HG02938 (cell line): ENCODE results near the gene AKNAD1.

Experiments
- ATAC-seq: cut with Tn5 transposase; IDR thresholded peaks from one replicate; pipeline ENCODE4 v1.9.1; 2021; ENCODE audit warnings: mild to moderate bottlenecking, moderate library complexity; ENCODE audit not compliant: unreplicated experiment

The AKNAD1 gene

DNA sequence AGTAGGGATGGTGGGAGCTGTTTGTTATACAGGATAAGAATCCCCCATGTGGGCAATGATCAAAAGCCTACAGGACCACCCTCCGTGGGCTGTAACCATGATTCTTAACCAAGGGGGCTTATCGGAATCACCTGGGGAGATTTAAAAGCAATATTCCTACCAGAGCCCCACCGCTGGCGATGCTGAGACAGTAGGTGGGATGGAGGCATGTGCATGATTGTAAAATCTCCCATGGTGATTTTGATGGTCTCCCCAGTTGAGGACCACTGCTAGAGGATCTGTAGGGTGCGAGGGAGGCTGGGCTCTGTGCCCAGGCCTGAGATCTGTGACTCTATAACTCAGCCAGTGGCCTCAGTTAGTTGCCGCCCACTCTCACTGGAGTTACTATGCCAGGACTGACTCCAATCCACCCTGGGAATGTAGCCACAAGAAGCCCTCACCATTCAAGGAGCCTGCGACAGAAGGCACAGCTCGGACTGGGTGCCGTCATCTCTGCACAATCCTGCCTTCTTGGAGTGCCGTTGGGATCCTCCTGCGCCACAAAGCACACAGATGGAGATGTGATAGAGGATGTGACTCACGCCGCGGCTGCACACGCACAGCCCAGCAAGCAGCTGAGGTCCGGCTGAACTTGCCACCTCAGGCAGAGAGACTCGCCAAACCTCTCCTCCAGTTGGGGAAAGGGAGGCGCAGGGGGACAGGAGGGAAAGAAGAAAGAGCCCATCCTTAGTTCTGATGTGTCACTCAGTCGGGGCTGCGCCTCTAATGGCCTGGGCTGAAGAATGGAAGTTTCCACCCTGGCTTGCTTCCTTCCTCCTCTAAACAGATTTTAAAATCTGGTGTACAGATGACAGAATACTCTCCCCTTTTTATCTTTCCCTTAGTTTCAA, 26.5 kb downstream of the AKNAD1 start:
- ATAC-seq: no peak

GRCh38 chr1:108829498-108829916, 27.4 kb downstream of the AKNAD1 start:
- ATAC-seq: no peak

GRCh38 chr1:108828074-108828961, 28.6 kb downstream of the AKNAD1 start:
- no peak for ATAC-seq

- ATAC-seq: no peak
Measured at GRCh38 chr1:108826081-108826635, 30.7 kb downstream of the AKNAD1 start.

DNA sequence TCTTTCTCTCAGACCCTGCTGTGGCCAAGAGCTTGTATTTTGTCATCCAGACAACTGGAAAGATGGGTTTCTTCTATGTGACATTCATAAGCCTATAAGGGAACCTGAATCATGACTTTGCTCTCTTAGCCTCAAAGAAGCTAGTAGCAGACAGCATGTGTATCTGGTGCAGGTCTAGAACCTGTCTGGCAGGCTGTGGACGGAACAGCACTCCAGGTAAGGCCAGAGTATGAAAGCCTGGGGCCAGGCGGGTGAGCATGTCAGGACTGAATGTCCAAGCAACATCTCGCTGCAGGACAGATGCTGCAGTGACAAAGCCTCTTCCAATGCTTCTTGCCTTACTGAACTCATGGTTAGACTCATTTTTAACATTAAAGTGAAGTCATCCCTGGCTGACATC, 32.8 kb downstream of the AKNAD1 start:
- ATAC-seq: no peak

GRCh38 chr1:108823632-108824031, 33.3 kb downstream of the AKNAD1 start:
- no peak for ATAC-seq

- no peak for ATAC-seq
Measured at GRCh38 chr1:108819878-108820277, 37.0 kb downstream of the AKNAD1 start.

GRCh38 chr1:108817811-108818210, 39.1 kb downstream of the AKNAD1 start:
- ATAC-seq: no peak

DNA sequence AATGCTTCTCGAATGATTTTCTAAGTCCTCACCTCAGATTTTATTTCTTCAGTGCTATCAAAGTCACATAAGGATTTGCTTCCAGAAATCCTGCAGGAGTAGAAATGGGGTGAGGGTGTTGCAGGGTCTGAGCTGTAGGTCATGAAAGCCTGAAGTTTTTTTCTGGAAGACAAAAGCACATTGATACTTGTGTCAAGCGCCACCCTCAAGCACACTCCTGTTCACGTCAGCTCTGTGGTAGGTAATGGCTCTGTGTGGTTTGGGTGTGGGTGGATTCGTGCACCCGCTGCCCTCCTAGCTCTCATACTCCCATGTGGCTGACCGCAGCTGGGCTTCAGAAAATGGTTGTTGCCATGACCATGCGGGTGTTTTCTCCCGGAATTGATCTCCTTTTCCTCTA, 39.9 kb downstream of the AKNAD1 start:
- no peak for ATAC-seq

GRCh38 chr1:108816049-108816893, 40.6 kb downstream of the AKNAD1 start:
- no peak for ATAC-seq

- ATAC-seq: no peak
Measured at GRCh38 chr1:108815566-108815965, 41.3 kb downstream of the AKNAD1 start.

DNA sequence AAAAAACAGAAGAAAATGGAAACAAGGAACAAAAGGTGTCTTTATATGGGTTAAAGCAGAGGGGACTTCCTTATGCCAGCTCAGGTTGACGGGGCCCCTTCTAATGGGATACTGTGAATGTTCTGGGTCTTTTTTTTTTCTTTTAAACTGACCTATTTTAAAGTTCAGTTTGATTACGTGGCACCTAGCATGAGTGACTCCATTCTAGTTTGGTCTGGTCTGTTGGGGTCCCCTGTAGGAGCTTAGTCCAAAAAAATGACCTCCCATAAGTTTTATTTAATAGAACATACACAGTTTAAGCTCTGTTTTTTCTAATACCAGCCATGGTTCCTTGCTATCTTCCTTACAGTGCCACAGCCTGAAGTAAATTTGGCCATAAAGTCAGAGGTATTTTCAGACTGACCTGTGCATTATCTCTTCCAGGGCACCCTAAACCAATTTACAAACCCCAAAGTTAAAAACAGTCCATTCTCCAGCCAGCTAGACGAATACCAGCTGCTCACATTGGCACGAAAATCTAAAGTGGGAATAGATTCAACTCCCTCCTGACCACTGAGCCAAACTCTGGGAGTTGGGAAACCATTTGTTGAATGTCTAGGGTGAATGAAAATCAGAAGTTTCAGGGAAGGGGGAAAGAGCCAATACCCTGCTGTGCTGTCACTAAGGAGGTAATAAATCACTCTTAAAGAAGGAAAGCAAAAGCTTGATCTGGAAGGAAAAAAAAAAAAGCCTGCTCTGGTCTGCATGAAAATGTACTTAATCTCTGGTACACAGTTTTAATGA, 42.4 kb downstream of the AKNAD1 start:
- ATAC-seq: no peak

DNA sequence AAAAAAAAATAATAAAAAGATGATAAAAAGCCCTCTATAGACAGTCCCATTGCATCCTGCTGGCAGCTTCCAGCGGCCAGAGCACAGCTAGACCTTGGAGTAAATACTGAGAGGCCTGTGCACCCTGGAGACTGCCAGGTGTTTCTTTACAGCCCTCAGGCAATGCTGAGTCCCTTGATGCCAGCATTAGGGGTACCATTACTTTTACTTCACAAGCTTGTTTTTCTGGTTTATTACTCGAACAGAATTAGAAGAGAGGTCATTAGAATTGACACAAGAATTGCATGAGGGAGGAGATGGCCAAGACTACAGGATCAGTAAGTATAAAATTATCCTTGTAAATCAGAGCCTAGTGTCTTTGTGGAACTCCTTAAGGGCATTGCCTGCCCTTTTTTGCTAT, 43.6 kb downstream of the AKNAD1 start:
- no peak for ATAC-seq

DNA sequence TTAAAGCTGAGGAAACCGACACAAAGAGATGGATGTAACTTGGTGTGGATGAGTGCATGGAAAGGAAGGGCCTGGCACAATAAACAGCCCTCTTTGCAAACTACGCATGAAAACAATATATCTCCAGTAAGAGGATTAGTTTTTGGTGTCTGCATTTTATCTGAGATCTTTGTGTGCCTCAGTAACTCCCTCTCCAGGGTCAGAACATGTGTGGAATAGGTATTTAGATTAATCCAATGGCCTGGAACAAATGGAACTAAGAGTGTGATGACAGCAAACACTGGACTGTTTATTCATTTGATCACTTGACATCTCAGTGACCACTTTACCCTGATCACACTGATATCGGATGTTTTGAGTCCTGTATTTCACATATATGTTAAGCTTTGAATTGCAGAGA, 45.3 kb downstream of the AKNAD1 start:
- no peak for ATAC-seq

DNA sequence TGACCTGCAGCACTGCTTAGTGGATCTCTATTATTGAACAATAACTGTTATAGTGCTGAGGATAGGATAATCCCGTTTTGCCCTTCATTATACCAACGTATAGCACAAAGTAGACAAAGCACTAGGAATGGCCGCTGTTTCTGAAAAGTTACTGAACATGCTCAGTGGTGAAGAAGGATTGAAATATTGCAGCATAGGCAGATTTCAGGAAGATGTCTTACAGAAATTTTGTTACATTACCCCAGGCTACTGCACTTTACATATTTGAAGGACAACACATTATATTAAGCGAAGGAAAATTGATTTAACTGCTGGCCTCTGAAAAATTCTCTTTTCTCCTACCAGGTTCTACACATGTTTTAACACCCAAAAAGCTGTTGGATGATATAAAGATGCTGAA, 48.5 kb downstream of the AKNAD1 start:
- ATAC-seq: no peak

DNA sequence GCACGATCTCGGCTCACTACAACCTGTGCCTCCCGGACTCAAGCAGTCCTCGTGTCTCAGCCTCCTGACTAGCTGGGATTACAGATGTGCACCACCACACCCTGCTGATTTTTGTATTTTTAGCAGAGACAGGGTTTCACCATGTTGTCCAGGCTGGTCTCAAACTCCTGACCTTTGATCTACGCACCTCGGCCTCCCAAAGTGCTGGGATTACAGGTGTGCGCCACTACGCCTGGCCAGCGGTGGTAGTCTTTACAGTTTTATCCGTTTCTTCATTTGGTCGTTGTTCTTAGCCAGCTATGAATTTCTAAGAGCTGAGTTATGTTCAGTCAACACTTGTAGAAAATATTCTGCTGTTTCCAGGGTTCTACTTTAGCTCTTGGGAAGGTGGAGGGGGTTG, 53.3 kb downstream of the AKNAD1 start:
- ATAC-seq: no peak

- no peak for ATAC-seq
Measured at GRCh38 chr1:108801101-108801500, 55.8 kb downstream of the AKNAD1 start.

GRCh38 chr1:108799001-108799400, 57.9 kb downstream of the AKNAD1 start:
- ATAC-seq: no peak

GRCh38 chr1:108792420-108792819, 64.5 kb downstream of the AKNAD1 start:
- no peak for ATAC-seq

- no peak for ATAC-seq
Measured at GRCh38 chr1:108791790-108792189, 65.1 kb downstream of the AKNAD1 start.
